ENCODE results near the gene HELZ2.

- TF ChIP-seq CTCF (conservative IDR thresholded peaks at IDR 0.05; ENCODE audit: low read depth, low read length) (no peak), POLR2A (IDR thresholded peaks at IDR 0.05; ENCODE audit: low read depth, low read length) (no peak), MXI1 (IDR thresholded peaks at IDR 0.05; ENCODE audit: borderline replicate concordance, low read depth, low read length) (no peak), SMC3 (IDR thresholded peaks at IDR 0.05; ENCODE audit: low read depth, low read length) (no peak), MAZ (IDR thresholded peaks at IDR 0.05; ENCODE audit: borderline replicate concordance, low read depth, low read length) (no peak), CHD1 (IDR thresholded peaks at IDR 0.05; ENCODE audit: low read depth, low read length) (no peak), FOS (IDR thresholded peaks at IDR 0.05; ENCODE audit: low read depth, low read length) (no peak), USF2 (IDR thresholded peaks at IDR 0.05; ENCODE audit: low read depth, low read length) (no peak), RAD21 (IDR thresholded peaks at IDR 0.05; ENCODE audit: low read length) (no peak), RFX5 (IDR thresholded peaks at IDR 0.05; ENCODE audit: low read depth, low read length) (no peak)
Measured at GRCh38 chr20:63565699-63566335, 8.2 kb downstream of the HELZ2 start.
